WTC11 (cell line): ENCODE data around the gene GZMM.

Source experiments
- CREB1 ChIP-seq: sonication (generic); formaldehyde crosslinking; IDR thresholded peaks from 2 replicates; pipeline ENCODE4 v1.8.0; 2023; ENCODE audit warnings: mild to moderate bottlenecking, missing genetic modification reagents
- CTCF ChIP-seq: fragments of 200-600 bp; IDR thresholded peaks from 2 replicates; pipeline ENCODE4 v1.8.0; 2022; ENCODE audit warnings: antibody characterized with exemption
- MXD4 ChIP-seq: fragments of 250-450 bp; sonication (Bioruptor Pico); IDR thresholded peaks from 2 replicates; pipeline ENCODE4 v1.8.0; 2021; ENCODE audit warnings: mild to moderate bottlenecking, moderate library complexity, borderline replicate concordance
- USF2 ChIP-seq: sonication (generic); formaldehyde crosslinking; IDR thresholded peaks from 2 replicates; pipeline ENCODE4 v1.8.1; 2023; ENCODE audit warnings: mild to moderate bottlenecking, missing genetic modification reagents, moderate library complexity
- TF ChIP-seq, protein P1 (sequence below): sonication (generic); formaldehyde crosslinking; IDR thresholded peaks from 2 replicates; pipeline ENCODE4 v1.8.1; 2022; ENCODE audit warnings: missing genetic modification reagents, borderline replicate concordance

- TF ChIP-seq CTCF (no peak), USF2 (0 out of 2 replicates have a peak, but pooled peaks have one; percentile 8), CREB1 (CRISPR knock-in tag) (no peak), MXD4 (CRISPR knock-in tag) (no peak)
- TF ChIP-seq, protein P1, sequence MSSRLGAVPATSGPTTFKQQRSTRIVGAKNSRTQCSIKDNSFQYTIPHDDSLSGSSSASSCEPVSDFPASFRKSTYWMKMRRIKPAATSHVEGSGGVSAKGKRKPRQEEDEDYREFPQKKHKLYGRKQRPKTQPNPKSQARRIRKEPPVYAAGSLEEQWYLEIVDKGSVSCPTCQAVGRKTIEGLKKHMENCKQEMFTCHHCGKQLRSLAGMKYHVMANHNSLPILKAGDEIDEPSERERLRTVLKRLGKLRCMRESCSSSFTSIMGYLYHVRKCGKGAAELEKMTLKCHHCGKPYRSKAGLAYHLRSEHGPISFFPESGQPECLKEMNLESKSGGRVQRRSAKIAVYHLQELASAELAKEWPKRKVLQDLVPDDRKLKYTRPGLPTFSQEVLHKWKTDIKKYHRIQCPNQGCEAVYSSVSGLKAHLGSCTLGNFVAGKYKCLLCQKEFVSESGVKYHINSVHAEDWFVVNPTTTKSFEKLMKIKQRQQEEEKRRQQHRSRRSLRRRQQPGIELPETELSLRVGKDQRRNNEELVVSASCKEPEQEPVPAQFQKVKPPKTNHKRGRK (CRISPR knock-in tag): no peak
Observed at GRCh38 chr19:494171-495080, 49.4 kb upstream of the GZMM start.
